ENCODE results near the gene RASA4.
"Not testable (repeated sequence)": the region's sequence is repeated elsewhere in the genome, so short reads cannot be mapped to it uniquely, and the experiment has no call there.

RASA4 gene

DNA sequence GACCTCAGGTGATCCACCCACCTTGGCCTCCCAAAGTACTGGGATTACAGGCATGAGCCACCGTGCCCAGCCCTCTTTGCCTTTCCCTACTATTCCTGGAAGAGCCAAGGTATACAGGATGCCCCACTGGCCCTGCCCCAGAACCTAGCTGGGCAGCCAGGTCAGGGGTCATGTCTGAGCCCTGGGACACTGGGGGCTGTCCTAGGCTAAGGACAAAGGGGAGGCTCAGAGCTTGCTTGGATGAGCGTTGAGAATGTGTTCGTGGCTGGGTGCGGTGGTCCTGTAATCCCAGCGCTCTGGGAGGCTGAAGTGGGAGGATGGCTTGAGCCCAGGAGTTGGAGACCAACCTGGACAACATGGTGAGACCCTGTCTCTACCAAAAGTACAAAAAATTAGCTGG lies 38.1 kb downstream of the RASA4 start:
- H3K9me3 Mint-ChIP-seq, H3K27ac Mint-ChIP-seq, H3K36me3 Mint-ChIP-seq, H3K4me1 Mint-ChIP-seq, H3K4me3 Mint-ChIP-seq, H3K27me3 Mint-ChIP-seq: not testable (repeated sequence)
- ATAC-seq = peak; percentile 39

DNA sequence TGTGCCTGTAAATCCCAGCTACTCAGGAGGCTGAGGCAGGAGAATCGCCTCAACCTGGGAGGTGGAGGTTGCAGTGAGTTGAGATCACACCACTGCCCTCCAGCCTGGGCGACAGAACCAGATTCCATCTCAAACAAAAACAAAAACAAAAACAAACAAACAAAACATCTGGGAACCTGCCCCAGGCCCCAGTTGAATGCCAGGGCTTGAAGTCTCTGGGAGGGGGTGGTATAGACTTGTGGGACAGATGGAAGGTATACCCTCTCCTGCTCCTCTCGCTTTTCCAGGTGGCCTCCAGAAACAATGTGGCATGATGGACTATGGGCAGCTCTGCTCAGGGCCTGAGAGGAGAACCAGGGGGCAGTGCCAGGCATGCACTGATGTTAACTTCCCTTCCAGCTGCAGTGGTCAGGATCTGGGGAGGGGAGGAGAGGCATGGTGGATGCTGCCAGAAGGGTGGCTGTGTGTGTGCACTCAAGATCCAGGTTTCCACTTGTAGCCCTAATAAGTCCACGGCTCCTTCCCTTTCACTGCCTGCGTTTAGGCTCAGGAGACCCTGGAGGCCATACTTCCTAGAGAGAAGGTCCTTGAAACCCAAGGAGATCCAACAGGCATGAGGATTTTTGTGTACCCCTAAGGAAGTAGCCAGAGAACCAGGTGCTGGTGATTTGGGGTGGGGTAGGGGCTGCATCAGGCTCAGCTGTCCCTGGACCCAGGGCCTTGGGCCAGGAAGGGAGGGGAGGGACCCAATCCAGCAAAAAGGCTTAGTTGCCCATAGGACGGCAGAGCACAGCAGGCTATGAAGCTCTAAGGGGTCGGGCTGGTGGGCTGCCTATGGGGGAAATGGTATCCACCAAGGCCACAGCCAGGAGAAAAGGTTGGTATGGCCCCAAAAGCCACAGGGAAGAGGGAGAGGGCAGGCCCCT lies 39.0 kb downstream of the RASA4 start:
- not testable (repeated sequence) for ATAC-seq

DNA sequence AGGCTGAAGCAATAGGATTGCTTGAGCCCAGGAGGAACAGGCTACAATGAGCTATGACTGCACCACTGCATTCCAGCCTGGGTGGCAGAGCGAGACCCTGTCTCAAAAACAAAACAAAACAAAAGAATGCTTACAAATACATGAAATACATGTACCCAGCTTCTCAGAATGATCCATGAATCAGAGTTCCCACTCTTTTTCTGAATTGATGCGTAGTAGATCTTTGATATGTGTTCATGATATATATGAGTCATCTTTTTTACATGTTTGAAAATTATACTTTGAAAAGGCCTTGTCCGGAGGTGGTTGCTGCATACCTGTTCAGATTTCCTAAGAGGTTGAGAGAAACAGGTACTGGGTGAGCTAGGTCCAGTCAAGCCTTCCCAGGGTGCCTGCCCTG lies 40.2 kb downstream of the RASA4 start:
- H3K4me1 Mint-ChIP-seq, H3K36me3 Mint-ChIP-seq, ATAC-seq, H3K9me3 Mint-ChIP-seq, H3K4me3 Mint-ChIP-seq, H3K27me3 Mint-ChIP-seq, H3K27ac Mint-ChIP-seq: not testable (repeated sequence)

More for the DNA sequence above, 39.0 kb downstream of the RASA4 start:
- not testable (repeated sequence) for H3K4me1 Mint-ChIP-seq, H3K9me3 Mint-ChIP-seq, H3K4me3 Mint-ChIP-seq, H3K36me3 Mint-ChIP-seq, H3K27ac Mint-ChIP-seq, H3K27me3 Mint-ChIP-seq

DNA sequence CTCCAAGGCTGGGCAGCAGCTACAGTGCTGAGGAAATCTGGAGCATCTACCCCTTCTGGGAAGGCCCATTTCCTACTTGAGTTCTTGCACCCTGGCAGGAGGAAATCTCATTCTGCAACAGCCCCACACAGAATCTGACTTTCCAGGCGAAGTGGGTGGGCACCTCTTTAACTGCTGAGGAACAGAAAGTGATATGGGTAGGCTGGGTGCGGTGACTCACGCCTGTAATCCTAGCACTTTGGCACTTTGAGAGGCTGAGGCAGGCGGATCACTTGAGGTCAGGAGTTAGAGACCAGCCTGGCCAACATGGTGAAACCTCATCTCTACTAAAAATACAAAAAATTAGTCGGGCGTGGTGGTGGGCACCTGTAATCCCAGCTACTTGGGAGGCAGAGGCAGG lies 41.9 kb downstream of the RASA4 start:
- not testable (repeated sequence) for H3K27ac Mint-ChIP-seq, H3K4me3 Mint-ChIP-seq, H3K9me3 Mint-ChIP-seq, ATAC-seq, H3K4me1 Mint-ChIP-seq, H3K27me3 Mint-ChIP-seq, H3K36me3 Mint-ChIP-seq

DNA sequence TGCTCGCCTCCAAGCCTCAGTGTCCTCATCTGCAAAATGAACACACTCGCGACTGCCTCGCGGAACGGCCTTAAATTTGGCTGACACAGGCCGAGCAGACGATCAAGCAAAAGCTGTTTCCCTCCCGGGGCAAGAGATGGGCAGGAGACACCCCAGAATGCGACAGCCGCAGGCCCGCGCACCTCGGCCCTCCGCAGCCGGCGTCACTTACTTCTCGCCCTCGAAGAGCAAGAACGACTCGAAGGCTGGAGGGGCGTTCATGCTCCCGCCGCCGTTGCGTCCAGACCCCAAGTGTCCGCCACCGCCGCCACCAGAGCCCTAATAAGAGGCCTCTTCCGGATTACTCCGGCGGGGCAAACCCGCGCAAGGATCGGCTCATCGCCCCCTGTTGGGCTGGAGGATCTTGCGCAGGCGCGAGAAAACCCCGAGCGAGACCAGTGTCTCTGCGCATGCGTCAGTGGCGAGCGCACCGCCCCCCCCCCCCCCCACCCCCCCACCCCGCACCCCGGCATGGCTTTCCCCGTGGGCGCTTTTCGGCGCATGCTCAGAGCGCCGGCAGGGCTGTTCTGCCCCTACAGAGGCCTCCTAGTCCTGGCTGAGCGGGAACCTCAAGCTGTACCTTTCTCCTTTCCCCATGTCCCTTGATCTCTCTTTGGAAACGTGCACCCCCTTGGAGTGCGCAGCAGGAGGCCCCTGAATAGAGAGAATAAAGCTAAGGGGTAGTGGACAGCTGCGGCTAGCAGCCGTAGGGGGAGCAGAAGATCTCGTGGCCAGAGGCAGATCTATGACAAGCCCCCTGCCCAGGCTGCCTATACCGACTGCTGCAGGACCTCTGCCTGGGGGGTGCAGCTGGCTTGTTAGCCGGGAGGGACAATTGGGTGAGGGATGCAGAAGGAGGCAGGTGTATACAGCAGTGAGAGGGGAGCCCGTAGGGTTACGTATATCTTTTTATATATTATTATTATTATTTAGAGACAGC lies 44.0 kb downstream of the RASA4 start, which contains the start of gene POLR2J3:
POLR2J3 (minus strand) TSS at position 323 of the 979 bp plus-strand sequence; CDS start at position 261, 62 bp downstream.
- H3K4me3 Mint-ChIP-seq = peak within 1 kb of the TSS; percentile 79
- peak within 1 kb of the TSS; percentile 63 for H3K27ac Mint-ChIP-seq
- ATAC-seq = peak; percentile 97
- not testable (repeated sequence) for H3K9me3 Mint-ChIP-seq, H3K27me3 Mint-ChIP-seq, H3K4me1 Mint-ChIP-seq, H3K36me3 Mint-ChIP-seq

DNA sequence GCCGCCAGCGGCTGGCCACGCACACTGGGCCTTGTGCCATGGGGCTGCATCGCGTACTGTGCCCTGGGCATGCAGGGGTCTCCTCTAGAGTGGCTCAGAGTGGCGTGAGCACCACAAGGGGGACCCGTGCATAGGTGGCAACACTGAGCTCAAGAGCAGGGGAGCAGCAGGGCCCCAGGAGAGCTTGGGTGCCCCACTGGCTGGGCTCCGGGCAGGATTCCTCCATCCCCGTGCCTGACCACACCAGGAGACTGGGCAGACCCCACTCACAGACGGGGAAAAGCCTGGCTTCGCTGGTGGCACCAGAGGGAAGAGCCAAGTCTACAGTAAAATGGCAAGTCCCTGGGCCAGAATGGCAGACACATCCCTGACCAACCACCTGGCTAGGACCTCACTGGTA lies 47.9 kb downstream of the RASA4 start:
- not testable (repeated sequence) for ATAC-seq, H3K9me3 Mint-ChIP-seq, H3K27ac Mint-ChIP-seq, H3K27me3 Mint-ChIP-seq, H3K36me3 Mint-ChIP-seq, H3K4me3 Mint-ChIP-seq, H3K4me1 Mint-ChIP-seq

DNA sequence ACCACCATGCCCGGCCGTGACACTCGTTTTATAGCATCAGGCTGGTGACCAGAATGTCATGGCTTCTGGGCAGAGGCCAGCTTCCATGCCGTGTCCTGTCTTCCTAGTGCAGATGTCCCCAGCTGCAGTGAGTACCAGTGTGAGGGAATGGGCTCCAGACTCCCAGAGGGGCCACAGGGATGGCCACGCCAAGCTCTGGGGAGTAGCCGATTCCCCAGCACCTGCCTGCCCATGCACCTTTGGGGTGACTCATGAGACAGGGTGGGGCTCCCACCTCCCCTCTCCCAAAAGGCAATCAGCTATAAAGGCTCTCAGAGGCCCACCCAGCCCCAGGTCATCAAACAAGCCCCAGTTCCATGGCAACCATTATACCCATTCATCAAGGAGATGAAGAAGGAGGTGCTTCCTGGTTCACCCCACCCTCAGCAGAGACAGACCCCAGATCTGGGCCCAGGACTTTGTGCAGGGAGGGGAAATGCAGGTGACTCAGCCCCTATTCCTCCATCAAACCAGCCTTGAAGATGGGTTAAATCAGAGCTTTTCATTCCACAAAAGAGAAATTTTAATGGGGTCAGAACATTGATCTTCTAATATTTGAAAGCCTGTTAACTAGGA lies 65.6 kb downstream of the RASA4 start, which contains the start of gene SPDYE2:
SPDYE2 (plus strand) TSS at position 419 of the 615 bp plus-strand sequence. CDS start 2,030 bp downstream, outside the sequence.
- H3K4me1 Mint-ChIP-seq, H3K36me3 Mint-ChIP-seq, H3K4me3 Mint-ChIP-seq, H3K27me3 Mint-ChIP-seq, H3K27ac Mint-ChIP-seq, ATAC-seq, H3K9me3 Mint-ChIP-seq: not testable (repeated sequence)

DNA sequence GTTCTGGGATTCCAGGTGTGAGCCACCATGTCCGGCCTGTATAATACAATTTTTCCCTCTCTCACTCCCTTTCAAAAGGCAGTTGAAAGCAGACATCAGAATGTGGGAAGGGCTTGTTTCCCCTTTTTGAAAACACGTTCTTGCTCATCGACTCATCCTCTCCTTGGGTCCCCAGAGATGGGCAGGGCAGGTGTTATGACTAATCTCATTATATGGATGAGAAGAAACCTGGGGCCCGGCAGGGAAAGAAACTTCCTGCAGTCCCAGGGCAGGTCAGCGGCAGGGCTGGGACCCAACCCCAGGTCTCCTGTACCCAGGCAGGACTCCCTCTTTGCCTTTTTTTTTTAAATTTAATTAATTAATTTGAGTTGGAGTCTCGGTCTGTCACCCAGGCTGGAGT lies 70.2 kb downstream of the RASA4 start:
- H3K27ac Mint-ChIP-seq, H3K4me1 Mint-ChIP-seq, H3K27me3 Mint-ChIP-seq, H3K36me3 Mint-ChIP-seq, H3K9me3 Mint-ChIP-seq, H3K4me3 Mint-ChIP-seq: not testable (repeated sequence)
- ATAC-seq = peak; percentile 90

DNA sequence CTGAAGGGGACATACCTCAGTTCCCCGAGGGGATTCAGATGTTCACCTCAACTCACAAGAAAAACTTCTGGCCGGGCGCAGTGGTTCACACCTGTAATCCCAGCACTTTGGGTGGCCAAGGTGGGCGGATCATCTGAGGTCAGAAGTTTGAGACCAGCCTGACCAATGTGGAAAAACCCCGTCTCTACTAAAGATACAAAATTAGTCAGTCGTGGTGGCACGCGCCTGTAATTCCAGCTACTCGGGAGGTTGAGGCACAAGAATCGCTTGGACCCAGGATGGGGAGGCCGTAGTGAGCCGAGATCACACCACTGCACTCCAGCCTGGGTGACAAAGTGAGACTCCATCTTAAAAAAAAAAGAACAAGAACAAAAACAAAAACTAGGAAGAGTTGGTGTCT lies 71.3 kb downstream of the RASA4 start:
- H3K27me3 Mint-ChIP-seq, H3K4me1 Mint-ChIP-seq, H3K36me3 Mint-ChIP-seq, H3K27ac Mint-ChIP-seq, ATAC-seq, H3K9me3 Mint-ChIP-seq, H3K4me3 Mint-ChIP-seq: not testable (repeated sequence)

DNA sequence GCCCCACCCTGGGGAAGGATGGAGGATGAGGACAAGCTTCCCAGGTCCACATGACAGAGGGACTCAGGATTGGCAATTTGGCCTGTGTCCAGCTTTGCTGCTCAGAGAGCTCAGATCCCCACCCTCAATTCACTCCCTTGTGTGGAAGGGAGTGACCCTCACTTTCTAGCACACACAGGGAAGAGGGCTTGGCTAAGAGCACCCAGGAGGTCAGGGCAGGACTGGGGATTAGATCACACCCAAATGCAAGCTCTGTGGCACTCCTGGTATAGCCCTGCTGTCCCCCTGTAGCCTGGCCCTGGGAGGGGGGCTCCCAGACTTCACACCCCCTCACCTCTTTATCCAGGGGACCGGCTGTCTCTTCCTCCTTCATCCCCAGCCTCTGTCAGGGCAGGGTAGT lies 72.2 kb downstream of the RASA4 start:
- H3K36me3 Mint-ChIP-seq, ATAC-seq, H3K9me3 Mint-ChIP-seq, H3K27ac Mint-ChIP-seq, H3K4me1 Mint-ChIP-seq, H3K27me3 Mint-ChIP-seq, H3K4me3 Mint-ChIP-seq: not testable (repeated sequence)

DNA sequence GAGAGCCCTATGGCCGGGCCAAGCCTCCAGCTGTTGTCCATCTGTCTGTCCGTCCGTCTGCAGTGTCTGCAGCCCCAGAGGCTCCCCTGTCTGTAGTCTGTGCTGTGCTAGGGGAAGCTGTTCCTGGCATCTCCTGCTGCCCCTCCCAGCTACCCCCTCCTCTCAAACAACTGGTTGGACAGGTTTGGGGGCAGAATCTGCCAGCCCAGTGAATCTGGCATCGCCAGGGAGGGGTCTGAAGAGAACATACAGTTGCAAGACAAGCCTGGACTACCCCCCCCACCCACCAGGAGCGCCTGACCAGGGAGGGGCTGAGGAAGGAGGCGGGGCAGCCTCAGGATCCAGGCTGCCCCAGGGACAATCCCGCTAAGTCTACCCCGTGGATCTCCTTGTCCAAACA lies 73.0 kb downstream of the RASA4 start, which contains the start of gene UPK3BL2:
UPK3BL2 (minus strand) TSS at position 101 of the 400 bp plus-strand sequence; CDS start at position 41, 60 bp downstream.
- H3K27me3 Mint-ChIP-seq, H3K4me1 Mint-ChIP-seq, ATAC-seq, H3K27ac Mint-ChIP-seq, H3K36me3 Mint-ChIP-seq, H3K9me3 Mint-ChIP-seq, H3K4me3 Mint-ChIP-seq: not testable (repeated sequence)

DNA sequence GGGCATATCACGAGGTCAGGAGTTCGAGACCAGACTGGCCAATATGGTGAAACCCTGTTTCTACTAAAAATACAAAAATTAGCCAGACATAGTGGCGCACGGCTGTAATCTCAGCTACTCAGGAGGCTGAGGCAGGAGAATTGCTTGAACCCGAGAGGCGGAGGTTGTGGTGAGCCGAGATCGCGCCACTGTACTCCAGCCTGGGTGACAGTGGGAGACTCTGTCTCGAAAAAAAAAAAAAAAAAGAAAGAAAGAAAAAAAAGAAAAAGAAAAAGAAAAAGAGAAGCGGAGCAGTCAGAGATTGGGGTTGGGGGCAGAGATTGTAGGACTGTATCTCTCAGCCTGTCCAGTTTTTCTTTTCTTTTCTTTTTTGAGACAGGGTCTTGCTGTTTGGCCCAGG lies 73.8 kb downstream of the RASA4 start:
- not testable (repeated sequence) for H3K36me3 Mint-ChIP-seq, H3K4me1 Mint-ChIP-seq, ATAC-seq, H3K4me3 Mint-ChIP-seq, H3K27ac Mint-ChIP-seq, H3K27me3 Mint-ChIP-seq, H3K9me3 Mint-ChIP-seq

DNA sequence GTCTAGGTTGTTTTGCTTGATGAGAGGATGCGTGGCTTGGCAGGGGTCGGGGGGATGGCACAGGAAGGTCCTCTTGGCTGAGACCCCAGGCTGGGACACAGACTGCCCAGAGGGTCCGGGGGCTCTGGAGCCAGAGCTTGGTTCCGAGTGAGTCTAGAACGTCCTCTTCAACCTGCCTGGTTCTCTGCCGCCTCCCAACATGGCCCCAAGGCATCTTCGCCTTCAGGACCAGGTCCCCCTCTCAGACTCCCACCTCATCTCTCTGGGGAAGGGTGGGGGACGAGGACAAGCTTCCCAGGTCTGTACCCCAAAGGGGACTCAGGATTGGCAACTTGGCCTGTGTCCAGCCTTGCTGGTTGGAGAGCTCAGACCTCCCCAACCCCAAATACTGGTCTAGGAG lies 74.5 kb downstream of the RASA4 start:
- not testable (repeated sequence) for H3K9me3 Mint-ChIP-seq, H3K36me3 Mint-ChIP-seq, ATAC-seq, H3K27me3 Mint-ChIP-seq, H3K4me1 Mint-ChIP-seq, H3K27ac Mint-ChIP-seq, H3K4me3 Mint-ChIP-seq

DNA sequence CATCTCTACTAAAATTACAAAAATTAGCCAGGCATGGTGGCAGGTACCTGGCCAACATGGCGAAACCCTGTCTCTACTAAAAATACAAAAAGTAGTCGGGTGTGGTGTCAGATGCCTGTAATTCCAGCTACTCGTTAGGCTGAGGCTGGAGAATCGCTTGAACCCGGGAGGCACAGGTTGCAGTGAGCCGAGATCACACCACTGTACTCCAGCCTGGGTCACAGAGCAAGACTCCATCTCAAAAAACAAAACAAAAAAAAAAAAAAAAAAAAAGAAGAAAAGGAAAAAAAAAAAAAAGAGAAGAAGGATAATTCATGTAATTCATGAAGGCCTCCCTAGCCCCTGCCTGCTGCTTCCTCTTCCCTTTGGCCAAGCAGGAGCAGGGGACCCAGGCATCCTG lies 76.0 kb downstream of the RASA4 start:
- not testable (repeated sequence) for H3K4me1 Mint-ChIP-seq, H3K27me3 Mint-ChIP-seq

DNA sequence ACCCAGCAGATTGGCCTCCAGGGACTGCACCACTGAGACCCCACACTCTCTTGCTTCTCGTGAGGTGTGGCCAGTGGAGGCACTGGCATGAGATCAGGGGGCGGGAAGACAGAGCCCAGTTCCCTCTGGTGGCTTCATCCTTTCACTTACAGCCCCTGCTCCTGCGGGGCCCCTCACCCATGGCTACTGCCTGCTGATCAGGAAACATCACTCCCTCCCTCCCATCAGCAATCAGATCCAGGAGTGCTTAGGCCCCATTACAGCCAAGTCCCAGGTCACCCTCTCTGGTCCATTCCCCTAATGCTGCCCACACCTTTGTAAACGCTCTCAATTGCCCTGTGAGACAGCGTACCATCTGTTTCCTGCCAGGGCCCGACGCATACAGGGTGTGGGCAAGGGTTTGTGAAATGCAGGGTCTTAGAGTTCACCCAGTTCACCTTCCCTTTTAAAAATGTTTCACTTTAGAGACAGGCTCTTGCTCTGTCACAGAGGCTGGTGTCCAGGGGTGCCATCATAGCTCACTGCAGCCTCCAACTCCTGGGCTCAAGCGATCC lies 81.4 kb downstream of the RASA4 start:
- H3K36me3 Mint-ChIP-seq, H3K27me3 Mint-ChIP-seq, ATAC-seq, H3K9me3 Mint-ChIP-seq, H3K4me3 Mint-ChIP-seq, H3K4me1 Mint-ChIP-seq, H3K27ac Mint-ChIP-seq: not testable (repeated sequence)

More for the DNA sequence above, 76.0 kb downstream of the RASA4 start:
- not testable (repeated sequence) for H3K9me3 Mint-ChIP-seq, H3K4me3 Mint-ChIP-seq, H3K36me3 Mint-ChIP-seq, ATAC-seq, H3K27ac Mint-ChIP-seq
